GM12875 (cell line): ENCODE data around the gene CAMK2D.
A peak's percentile ranks its signal among the peaks of the same experiment; 100 is the strongest.
"Not testable (repeated sequence)": the region's sequence is repeated elsewhere in the genome, so short reads cannot be mapped to it uniquely, and the experiment has no call there.

Experiments
- H3K4me3 ChIP-seq: one replicate; pipeline ENCODE4 v1.5.1; 2011; ENCODE audit warnings: low read depth, low read length, control low read depth
- CTCF ChIP-seq: IDR thresholded peaks from 2 replicates; pipeline ENCODE4 v1.5.1; 2011; ENCODE audit warnings: low read depth, mild to moderate bottlenecking, control low read depth, inconsistent platforms, low read length, moderate library complexity, borderline replicate concordance; ENCODE audit not compliant: insufficient read depth

The CAMK2D gene

GRCh38 chr4:113761620-113762185, at the start of gene CAMK2D:
TSS of gene CAMK2D (minus strand) at chr4:113761738. CDS start at chr4:113761068, 670 bp downstream.
- peak; percentile 48; the same call in 1 of the 2 replicates for TF ChIP-seq CTCF
- peak within 1 kb of the TSS; percentile 80 for H3K4me3 ChIP-seq

GRCh38 chr4:113810906-113811305, 49.4 kb upstream of the CAMK2D start:
- TF ChIP-seq CTCF, result no peak

GRCh38 chr4:113809311-113809710, 47.8 kb upstream of the CAMK2D start:
- TF ChIP-seq CTCF, result no peak
- no peak overlapping the region for H3K4me3 ChIP-seq

More at GRCh38 chr4:113810906-113811305, 49.4 kb upstream of the CAMK2D start:
- H3K4me3 ChIP-seq, result no peak overlapping the region

- no peak overlapping the region for H3K4me3 ChIP-seq
- no peak for TF ChIP-seq CTCF
These were observed 45.3 kb upstream of the CAMK2D start for GRCh38 chr4:113806850-113807249.

GRCh38 chr4:113801882-113802281, 40.3 kb upstream of the CAMK2D start:
- no peak overlapping the region for H3K4me3 ChIP-seq
- TF ChIP-seq CTCF, result no peak

- H3K4me3 ChIP-seq, result not testable (repeated sequence)
These were observed 34.8 kb upstream of the CAMK2D start for GRCh38 chr4:113796381-113796780.

GRCh38 chr4:113790478-113790877, 28.9 kb upstream of the CAMK2D start:
- no peak overlapping the region for H3K4me3 ChIP-seq
- no peak for TF ChIP-seq CTCF
